ENCODE measurements around the gene REPS1.

The REPS1 gene

GRCh38 chr6:138979365-138979764 lies 8.7 kb downstream of the REPS1 start:
- Histone ChIP-seq H3K27me3 (ENCODE audit: low read depth, low read length) (no peaks in the 10 kb centered on the region), H3K4me1 (ENCODE audit: control insufficient read depth in 1 of 2, insufficient read depth in 2 of 2, low read length in 2 of 2) (peaks cover 2 to 23% of the 10 kb centered on the region in 2 donors), H3K27ac (ENCODE audit: low read length) (no peak overlapping the region), H3K36me3 (ENCODE audit: control insufficient read depth in 1 of 2, insufficient read depth in 2 of 2, low read length in 2 of 2) (no peaks in the 10 kb centered on the region), H3K9me3 (ENCODE audit: control insufficient read depth in 1 of 2, low read length in 2 of 2) (no peaks in the 10 kb centered on the region), H3K4me3 (ENCODE audit: low read depth in 1 of 2, low read length in 2 of 2) (no peak overlapping the region)

GRCh38 chr6:138978229-138978628 lies 9.8 kb downstream of the REPS1 start:
- Histone ChIP-seq H3K4me3 (ENCODE audit: low read depth in 1 of 2, low read length in 2 of 2) (no peak overlapping the region), H3K27ac (ENCODE audit: low read length) (no peak overlapping the region), H3K27me3 (ENCODE audit: low read depth, low read length) (no peaks in the 10 kb centered on the region), H3K36me3 (ENCODE audit: control insufficient read depth in 1 of 2, insufficient read depth in 2 of 2, low read length in 2 of 2) (no peaks in the 10 kb centered on the region), H3K4me1 (ENCODE audit: control insufficient read depth in 1 of 2, insufficient read depth in 2 of 2, low read length in 2 of 2) (peaks cover 9 to 35% of the 10 kb centered on the region in 2 donors), H3K9me3 (ENCODE audit: control insufficient read depth in 1 of 2, low read length in 2 of 2) (no peaks in the 10 kb centered on the region)

GRCh38 chr6:138977646-138978167 lies 10.3 kb downstream of the REPS1 start:
- no peaks in the 10 kb centered on the region for H3K9me3 ChIP-seq (ENCODE audit: control insufficient read depth in 1 of 2, low read length in 2 of 2)
- H3K27ac ChIP-seq (ENCODE audit: low read length): no peak overlapping the region
- H3K4me3 ChIP-seq (ENCODE audit: low read depth in 1 of 2, low read length in 2 of 2): no peak overlapping the region
- H3K4me1 ChIP-seq (ENCODE audit: control insufficient read depth in 1 of 2, insufficient read depth in 2 of 2, low read length in 2 of 2): peaks cover 9 to 36% of the 10 kb centered on the region in 2 donors
- no peaks in the 10 kb centered on the region for H3K27me3 ChIP-seq (ENCODE audit: low read depth, low read length)
- H3K36me3 ChIP-seq (ENCODE audit: control insufficient read depth in 1 of 2, insufficient read depth in 2 of 2, low read length in 2 of 2): no peaks in the 10 kb centered on the region

GRCh38 chr6:138977242-138977641 lies 10.8 kb downstream of the REPS1 start:
- H3K9me3 ChIP-seq (ENCODE audit: control insufficient read depth in 1 of 2, low read length in 2 of 2): no peaks in the 10 kb centered on the region

GRCh38 chr6:138975815-138976214 lies 12.2 kb downstream of the REPS1 start:
- Histone ChIP-seq H3K27me3 (ENCODE audit: low read depth, low read length) (no peaks in the 10 kb centered on the region), H3K4me3 (ENCODE audit: low read depth in 1 of 2, low read length in 2 of 2) (no peak overlapping the region), H3K27ac (ENCODE audit: low read length) (no peak overlapping the region), H3K36me3 (ENCODE audit: control insufficient read depth in 1 of 2, insufficient read depth in 2 of 2, low read length in 2 of 2) (no peaks in the 10 kb centered on the region), H3K9me3 (ENCODE audit: control insufficient read depth in 1 of 2, low read length in 2 of 2) (no peaks in the 10 kb centered on the region), H3K4me1 (ENCODE audit: control insufficient read depth in 1 of 2, insufficient read depth in 2 of 2, low read length in 2 of 2) (peaks cover 20 to 40% of the 10 kb centered on the region in 2 donors)

More at GRCh38 chr6:138977242-138977641, 10.8 kb downstream of the REPS1 start:
- Histone ChIP-seq H3K4me3 (ENCODE audit: low read depth in 1 of 2, low read length in 2 of 2) (no peak overlapping the region), H3K27ac (ENCODE audit: low read length) (no peak overlapping the region), H3K27me3 (ENCODE audit: low read depth, low read length) (no peaks in the 10 kb centered on the region), H3K4me1 (ENCODE audit: control insufficient read depth in 1 of 2, insufficient read depth in 2 of 2, low read length in 2 of 2) (peaks cover 9 to 34% of the 10 kb centered on the region in 2 donors), H3K36me3 (ENCODE audit: control insufficient read depth in 1 of 2, insufficient read depth in 2 of 2, low read length in 2 of 2) (no peaks in the 10 kb centered on the region)

GRCh38 chr6:138973466-138974153 lies 14.4 kb downstream of the REPS1 start:
- Histone ChIP-seq H3K36me3 (ENCODE audit: control insufficient read depth in 1 of 2, insufficient read depth in 2 of 2, low read length in 2 of 2) (no peaks in the 10 kb centered on the region), H3K4me1 (ENCODE audit: control insufficient read depth in 1 of 2, insufficient read depth in 2 of 2, low read length in 2 of 2) (peaks cover 20 to 48% of the 10 kb centered on the region in 2 donors), H3K27me3 (ENCODE audit: low read depth, low read length) (no peaks in the 10 kb centered on the region), H3K9me3 (ENCODE audit: control insufficient read depth in 1 of 2, low read length in 2 of 2) (no peaks in the 10 kb centered on the region), H3K27ac (ENCODE audit: low read length) (peak overlapping the region; percentile 20), H3K4me3 (ENCODE audit: low read depth in 1 of 2, low read length in 2 of 2) (no peak overlapping the region)

GRCh38 chr6:138972226-138972665 lies 15.8 kb downstream of the REPS1 start:
- Histone ChIP-seq H3K4me1 (ENCODE audit: control insufficient read depth in 1 of 2, insufficient read depth in 2 of 2, low read length in 2 of 2) (peaks cover 20 to 48% of the 10 kb centered on the region in 2 donors), H3K4me3 (ENCODE audit: low read depth in 1 of 2, low read length in 2 of 2) (no peak overlapping the region), H3K27ac (ENCODE audit: low read length) (peak overlapping the region; percentile 12), H3K9me3 (ENCODE audit: control insufficient read depth in 1 of 2, low read length in 2 of 2) (no peaks in the 10 kb centered on the region), H3K27me3 (ENCODE audit: low read depth, low read length) (no peaks in the 10 kb centered on the region), H3K36me3 (ENCODE audit: control insufficient read depth in 1 of 2, insufficient read depth in 2 of 2, low read length in 2 of 2) (no peaks in the 10 kb centered on the region)

GRCh38 chr6:138971601-138972000 lies 16.5 kb downstream of the REPS1 start:
- peaks cover 20 to 47% of the 10 kb centered on the region in 2 donors for H3K4me1 ChIP-seq (ENCODE audit: control insufficient read depth in 1 of 2, insufficient read depth in 2 of 2, low read length in 2 of 2)
- no peaks in the 10 kb centered on the region for H3K27me3 ChIP-seq (ENCODE audit: low read depth, low read length)
- no peak overlapping the region for H3K4me3 ChIP-seq (ENCODE audit: low read depth in 1 of 2, low read length in 2 of 2)
- peak overlapping the region; percentile 12 for H3K27ac ChIP-seq (ENCODE audit: low read length)
- no peaks in the 10 kb centered on the region for H3K36me3 ChIP-seq (ENCODE audit: control insufficient read depth in 1 of 2, insufficient read depth in 2 of 2, low read length in 2 of 2)
- no peaks in the 10 kb centered on the region for H3K9me3 ChIP-seq (ENCODE audit: control insufficient read depth in 1 of 2, low read length in 2 of 2)

GRCh38 chr6:138970856-138971425 lies 17.1 kb downstream of the REPS1 start:
- peaks cover 20 to 47% of the 10 kb centered on the region in 2 donors for H3K4me1 ChIP-seq (ENCODE audit: control insufficient read depth in 1 of 2, insufficient read depth in 2 of 2, low read length in 2 of 2)
- no peak overlapping the region for H3K4me3 ChIP-seq (ENCODE audit: low read depth in 1 of 2, low read length in 2 of 2)
- H3K36me3 ChIP-seq (ENCODE audit: control insufficient read depth in 1 of 2, insufficient read depth in 2 of 2, low read length in 2 of 2): no peaks in the 10 kb centered on the region
- H3K27me3 ChIP-seq (ENCODE audit: low read depth, low read length): no peaks in the 10 kb centered on the region
- H3K27ac ChIP-seq (ENCODE audit: low read length): peak overlapping the region; percentile 37
- no peaks in the 10 kb centered on the region for H3K9me3 ChIP-seq (ENCODE audit: control insufficient read depth in 1 of 2, low read length in 2 of 2)

- Histone ChIP-seq H3K27me3 (ENCODE audit: low read depth, low read length) (no peaks in the 10 kb centered on the region), H3K9me3 (ENCODE audit: control insufficient read depth in 1 of 2, low read length in 2 of 2) (no peaks in the 10 kb centered on the region), H3K36me3 (ENCODE audit: control insufficient read depth in 1 of 2, insufficient read depth in 2 of 2, low read length in 2 of 2) (no peaks in the 10 kb centered on the region), H3K27ac (ENCODE audit: low read length) (no peak overlapping the region), H3K4me1 (ENCODE audit: control insufficient read depth in 1 of 2, insufficient read depth in 2 of 2, low read length in 2 of 2) (peaks cover 20 to 48% of the 10 kb centered on the region in 2 donors), H3K4me3 (ENCODE audit: low read depth in 1 of 2, low read length in 2 of 2) (no peak overlapping the region)
Observed at GRCh38 chr6:138970159-138970558, 17.9 kb downstream of the REPS1 start.

- Histone ChIP-seq H3K36me3 (ENCODE audit: control insufficient read depth in 1 of 2, insufficient read depth in 2 of 2, low read length in 2 of 2) (no peaks in the 10 kb centered on the region), H3K9me3 (ENCODE audit: control insufficient read depth in 1 of 2, low read length in 2 of 2) (no peaks in the 10 kb centered on the region), H3K27me3 (ENCODE audit: low read depth, low read length) (no peaks in the 10 kb centered on the region), H3K4me1 (ENCODE audit: control insufficient read depth in 1 of 2, insufficient read depth in 2 of 2, low read length in 2 of 2) (peaks cover 7 to 26% of the 10 kb centered on the region in 2 donors), H3K27ac (ENCODE audit: low read length) (no peak overlapping the region), H3K4me3 (ENCODE audit: low read depth in 1 of 2, low read length in 2 of 2) (no peak overlapping the region)
Observed at GRCh38 chr6:138966870-138967269, 21.2 kb downstream of the REPS1 start.

Data from muscle layer of duodenum (tissue), 2 donors.